CD4-positive, alpha-beta T cell treated with Interleukin-10 for 1 hour (primary cell): ENCODE results near the gene MYL4.
"Not testable (repeated sequence)": the region's sequence is repeated elsewhere in the genome, so short reads cannot be mapped to it uniquely, and the experiment has no call there.

Experiments
- DNase-seq: peaks from one replicate; pipeline ENCODE4 v3.0.0-alpha.2; 2020

Gene MYL4

DNA sequence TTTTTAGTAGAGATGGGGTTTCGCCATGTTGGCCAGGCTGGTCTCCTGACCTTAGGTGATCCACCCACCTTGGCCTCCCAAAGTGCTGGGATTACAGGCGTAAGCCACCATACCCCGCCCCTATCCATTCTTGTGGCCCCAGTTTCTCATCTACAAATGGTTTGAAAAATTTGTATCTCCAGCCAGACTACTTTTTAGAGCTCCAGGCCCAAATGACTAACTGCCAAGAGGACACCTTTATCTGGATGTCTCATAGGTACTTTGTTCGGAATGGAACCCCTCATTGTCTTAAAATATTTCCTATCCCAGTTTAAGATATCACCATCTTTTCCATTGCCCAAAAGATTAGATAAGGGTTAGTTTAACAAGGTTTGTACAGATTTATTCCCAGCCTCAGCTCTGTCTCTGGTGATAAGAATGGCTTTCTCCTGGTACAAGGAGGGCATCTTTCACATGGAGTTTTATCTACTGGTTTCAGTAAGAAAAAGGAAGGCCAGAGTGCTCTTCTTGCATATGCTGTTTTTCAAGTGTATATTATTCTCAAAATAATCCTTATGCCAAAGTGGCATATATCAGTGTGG, 15.1 kb upstream of the MYL4 start:
- no peak for DNase-seq

DNA sequence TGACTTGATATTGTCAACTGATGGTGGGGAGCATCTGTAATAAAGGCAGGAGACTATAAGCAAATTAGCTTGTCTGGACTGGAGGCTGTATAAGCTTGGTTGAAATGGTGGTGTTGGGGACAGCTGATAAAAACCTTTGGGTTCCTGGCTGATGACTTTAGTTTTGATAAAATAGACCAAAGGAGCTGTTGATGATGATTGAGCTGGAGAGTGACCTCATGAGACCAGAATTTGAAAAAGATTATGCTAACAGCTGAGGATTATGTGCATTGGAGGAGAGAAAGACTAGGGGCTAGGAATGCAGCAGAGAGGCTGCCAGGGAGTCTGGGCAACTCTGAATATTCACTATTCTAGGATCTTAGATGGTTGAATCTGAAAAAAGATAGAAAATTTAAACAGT, 11.3 kb upstream of the MYL4 start:
- DNase-seq, result no peak

DNA sequence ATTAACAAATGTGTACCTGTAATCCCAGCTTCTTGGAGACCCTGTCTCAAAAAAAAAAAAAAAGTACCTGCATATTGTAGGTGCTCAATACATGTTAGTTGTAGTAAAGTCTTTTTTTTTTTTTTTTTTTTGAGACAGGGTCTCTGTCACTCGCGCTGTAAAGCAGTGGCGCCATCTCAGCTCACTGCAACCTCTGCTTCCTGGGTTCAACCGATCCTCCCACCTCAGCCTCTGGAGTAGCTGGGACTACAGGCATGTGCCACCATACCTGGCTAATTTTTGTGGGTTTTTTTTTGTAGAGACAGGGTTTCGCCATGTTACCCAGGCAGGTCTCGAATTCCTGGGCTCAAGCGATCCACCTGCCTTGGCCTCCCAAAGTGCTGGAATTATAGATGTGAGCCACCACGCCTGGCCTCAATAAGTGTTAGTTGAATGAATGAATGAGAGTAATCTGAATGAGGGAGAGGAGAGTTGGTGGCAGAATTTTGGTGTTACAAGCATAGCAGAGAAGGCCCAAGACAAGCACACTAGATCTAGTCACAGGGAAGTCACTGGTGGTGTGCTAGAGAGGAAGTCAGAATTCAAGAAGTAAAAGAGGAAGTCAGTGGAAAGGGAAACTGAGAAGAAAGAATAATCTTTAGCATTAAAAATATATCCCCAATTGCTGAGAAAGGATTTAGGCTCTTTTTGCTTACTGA, 9.4 kb upstream of the MYL4 start:
- no peak for DNase-seq

DNA sequence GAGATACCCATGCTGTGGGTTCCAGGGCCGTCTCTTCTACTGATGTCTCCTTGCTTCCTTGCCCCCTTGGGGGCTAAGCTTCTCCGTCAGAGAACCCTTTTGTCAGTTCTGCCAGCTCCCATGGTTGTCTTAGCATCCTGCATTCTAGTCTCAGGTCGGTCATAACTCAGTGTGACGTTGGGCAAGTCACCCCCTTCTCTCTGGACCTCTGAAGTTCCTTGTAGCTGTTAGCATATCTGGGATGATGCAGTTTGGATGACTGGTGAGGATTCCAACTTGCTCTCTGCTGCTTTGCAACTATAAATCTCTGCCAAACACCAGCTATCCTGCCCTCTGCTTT, 8.9 kb upstream of the MYL4 start:
- DNase-seq, result no peak

DNA sequence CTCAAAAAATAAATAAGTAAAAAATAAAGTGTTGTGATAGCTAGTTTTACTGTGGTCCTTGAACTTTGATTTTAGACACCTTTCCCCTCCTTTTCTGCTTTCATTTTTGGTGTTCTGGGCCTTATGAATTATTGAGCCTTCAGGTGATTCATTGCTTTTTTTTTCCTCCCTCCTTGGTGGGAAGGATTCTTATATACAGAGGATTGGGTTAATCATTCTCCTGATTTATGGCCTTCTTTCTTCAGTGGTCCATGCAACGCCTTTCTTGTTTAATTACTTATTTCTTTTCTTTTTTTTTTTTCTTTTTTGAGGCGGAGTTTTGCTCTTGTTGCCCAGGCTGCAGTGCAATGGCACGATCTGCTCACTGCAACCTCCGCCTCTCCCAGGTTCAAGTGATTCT, 8.0 kb upstream of the MYL4 start:
- no peak for DNase-seq

DNA sequence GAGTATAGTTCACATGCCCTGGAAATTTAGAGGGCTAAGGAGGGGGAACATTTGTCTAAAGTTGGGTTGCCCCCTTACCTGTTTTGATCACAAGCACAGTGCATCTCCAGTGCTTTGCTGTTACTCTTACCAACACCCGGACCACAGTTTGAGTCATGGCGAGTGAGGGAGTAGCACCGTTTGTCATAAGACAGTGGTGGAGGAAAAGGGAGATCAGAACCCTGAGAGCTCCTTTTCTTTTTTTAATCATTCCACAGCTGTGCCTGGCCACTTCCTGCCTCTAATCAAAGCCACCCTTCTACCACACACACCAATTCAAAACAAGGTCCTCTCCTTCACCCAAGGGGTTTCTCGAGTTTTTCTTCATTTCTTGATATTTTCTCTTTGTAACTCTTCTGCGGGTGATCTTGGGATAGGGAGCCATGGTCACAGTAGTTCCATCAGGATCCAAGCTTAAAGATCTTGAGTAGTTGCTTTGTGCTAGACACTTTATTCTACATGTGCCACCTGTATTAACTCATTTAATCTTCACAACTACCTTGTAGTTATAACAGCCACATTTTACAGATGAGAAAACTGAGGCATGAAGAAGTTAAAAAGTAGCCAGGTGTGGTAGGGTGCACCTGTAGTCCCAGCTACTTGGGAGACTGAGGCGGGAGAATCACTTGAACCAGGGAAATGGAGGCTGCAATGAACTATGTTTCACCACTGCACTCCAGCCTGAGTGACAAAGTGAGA, 5.0 kb upstream of the MYL4 start:
- DNase-seq, result peak; percentile 61

DNA sequence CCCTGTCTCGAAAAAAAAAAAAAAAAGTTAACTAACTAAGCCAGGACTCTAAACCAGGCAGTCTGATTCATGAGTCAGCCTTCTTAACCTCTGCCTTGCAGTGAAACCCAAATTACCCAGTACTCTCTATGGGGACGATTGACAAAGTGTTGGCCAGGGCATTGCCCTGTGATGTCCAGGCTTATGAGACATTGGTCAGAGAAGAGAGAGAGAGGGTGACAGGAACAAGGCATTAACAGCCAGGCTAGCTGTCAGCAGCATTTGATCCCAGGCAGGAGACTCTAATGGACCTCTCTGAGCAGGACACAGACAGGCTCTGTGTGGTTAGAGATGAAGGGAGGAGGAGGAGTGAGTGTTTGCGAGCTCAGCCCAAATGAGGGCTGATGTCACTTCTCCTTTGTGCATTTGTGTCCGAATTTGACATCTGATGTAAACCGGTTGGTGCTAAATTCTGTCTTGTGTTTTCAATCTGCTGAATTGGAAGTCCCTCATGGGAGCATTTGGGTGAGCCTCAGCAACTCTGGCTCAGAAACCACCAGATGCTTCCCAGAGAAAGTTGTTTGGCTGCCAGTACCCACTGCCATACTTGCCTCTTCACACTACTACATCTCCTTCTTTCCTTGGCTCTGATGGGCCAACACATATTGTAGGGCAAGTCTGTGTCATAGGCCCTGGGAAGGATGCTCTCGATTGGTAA, 4.3 kb upstream of the MYL4 start:
- peak; percentile 52 for DNase-seq

DNA sequence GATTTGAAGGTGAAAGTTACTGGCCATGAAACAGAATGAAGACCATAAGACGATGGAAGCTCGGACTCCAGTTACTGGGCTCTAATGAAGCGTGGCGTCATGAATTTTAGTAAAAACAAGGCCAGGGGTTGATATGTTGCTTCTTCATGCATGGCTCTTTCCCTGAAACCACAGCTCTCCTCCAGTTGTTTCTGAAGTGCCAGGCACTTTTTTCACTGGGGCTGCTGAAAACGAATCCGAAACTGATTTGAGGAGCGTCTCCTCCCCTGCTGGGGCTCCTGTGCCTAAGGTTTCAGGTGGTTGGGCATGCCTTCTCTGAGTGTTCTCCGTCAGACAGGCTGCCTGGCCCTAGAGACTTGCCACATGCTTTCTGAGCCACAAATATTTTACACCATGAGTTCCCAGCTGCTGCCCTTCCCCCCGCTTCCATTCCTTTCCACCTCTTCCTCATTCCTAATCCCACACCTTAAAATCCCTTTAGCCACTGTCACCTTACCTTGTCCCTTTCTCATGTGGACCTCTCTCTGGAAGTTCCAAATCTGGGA, 3.7 kb upstream of the MYL4 start:
- DNase-seq, result peak; percentile 81

DNA sequence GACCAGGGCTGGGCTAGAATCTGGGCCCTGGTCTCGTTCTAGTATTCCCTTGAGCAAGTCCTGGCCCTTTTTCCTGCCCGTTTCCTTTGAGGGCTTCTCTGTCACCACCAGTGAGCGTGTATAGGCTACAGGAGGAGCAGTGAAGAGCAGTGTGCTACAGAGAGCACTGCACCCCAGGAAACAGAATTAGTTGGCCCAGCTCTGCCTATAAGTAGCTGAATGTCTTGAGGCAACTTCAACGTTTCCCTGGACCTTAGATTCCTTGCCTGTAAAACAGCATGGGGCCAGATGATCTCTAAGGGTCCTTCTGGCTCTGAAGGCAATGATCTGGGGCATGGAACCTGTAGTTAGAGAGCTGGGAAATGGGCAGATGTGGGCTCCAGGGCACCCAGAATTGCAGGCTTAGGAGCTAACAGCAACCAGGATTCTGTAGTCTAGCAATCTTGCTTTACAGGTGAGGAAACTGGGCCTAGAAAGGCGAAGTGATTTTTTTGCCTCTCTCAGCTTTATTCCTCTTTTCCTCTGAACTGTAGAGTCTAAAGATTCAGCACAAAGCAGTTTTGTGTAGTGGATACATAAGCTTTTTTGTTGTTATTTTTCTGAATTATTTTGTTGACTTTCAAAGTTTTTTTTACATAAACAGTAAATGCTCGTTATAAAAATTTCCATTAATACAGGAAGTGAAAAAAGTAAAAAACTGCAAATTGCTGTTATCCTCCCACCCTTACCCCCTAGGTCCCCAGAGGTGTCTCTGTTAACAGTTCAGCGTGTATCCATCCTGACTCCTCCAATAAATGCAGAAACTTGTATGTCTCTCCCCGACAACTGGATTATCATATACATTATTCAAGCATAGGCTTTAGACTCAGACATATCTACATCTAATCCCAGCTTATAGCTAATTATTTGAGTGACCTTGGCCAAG, 1.7 kb upstream of the MYL4 start:
- DNase-seq, result no peak

DNA sequence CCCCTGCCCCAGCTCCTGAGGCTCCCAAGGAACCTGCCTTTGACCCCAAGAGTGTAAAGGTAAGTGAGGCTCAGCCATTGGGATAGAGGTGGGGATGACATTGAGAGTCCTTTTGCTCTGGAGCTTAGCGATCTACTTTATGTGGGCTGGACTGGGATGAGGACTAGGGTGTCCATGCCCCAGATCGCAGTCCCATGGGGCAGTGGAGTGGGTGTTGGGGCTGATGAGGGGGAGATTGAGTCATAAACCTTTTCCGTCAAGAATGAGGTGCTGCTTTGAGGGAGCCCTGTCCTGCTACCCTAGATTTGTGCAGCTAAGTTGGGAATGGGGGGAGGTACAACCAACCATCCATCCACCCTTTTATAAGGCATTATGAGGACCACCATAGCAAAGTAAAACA, 351 bp downstream of the MYL4 start:
- DNase-seq, result no peak

DNA sequence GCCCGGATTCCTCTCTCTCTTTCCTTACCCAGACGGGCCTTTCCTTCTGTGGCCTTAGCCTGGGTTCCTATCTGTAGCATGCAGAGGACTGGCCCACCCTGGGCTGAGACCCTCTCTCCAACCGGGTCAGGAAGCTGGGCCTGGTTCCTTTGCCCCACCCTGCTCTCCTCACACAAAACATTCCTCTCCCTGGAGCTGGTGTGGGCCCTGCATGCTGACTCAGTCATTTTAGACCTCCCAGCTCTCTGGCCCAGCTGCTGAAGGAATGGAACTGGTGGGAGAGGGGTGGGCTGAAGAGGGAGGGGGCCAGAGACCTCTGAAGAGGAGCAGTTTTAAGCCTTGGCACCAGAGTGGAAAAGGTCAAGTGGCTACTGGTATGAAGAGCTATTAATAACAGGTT, 957 bp downstream of the MYL4 start:
- no peak for DNase-seq

DNA sequence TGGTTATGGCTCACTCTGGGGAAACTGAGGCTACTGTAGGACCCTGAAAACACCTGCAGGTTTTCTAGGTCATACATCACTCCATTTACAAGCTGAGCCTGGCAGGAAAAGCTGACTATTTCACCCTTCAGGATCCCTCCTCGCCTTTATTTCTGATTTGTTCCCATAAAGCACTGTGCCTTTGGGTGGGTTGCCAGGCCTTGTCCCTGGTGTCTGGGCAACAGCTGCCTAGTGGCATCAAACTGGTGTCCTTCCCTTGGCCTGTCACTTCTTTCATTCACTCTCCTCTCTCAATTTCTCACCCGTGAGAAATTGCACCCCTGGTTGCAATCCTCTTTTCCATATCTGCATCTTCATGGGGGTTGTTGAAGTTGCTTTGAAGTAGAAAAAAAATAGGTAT, 1.6 kb downstream of the MYL4 start:
- DNase-seq, result no peak

DNA sequence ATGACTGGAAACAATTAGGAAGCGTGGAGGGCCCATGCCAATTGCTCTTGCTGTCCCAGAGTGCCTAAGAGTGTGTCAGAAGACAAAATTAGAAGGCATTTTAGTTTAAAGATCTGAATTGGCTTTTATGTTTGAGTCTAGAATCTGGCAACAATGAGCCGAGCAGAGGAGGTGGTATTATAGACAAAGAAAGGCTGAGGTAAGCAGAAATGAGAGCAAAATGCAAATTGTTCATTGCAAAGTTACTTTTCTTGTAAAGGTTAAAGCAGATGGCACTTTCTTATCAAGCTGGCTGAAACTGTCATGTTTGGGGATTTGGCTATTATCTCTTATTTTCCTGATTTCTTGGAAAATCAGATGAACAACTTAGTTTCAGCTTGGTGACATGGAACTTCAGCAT, 3.3 kb downstream of the MYL4 start:
- DNase-seq, result no peak

DNA sequence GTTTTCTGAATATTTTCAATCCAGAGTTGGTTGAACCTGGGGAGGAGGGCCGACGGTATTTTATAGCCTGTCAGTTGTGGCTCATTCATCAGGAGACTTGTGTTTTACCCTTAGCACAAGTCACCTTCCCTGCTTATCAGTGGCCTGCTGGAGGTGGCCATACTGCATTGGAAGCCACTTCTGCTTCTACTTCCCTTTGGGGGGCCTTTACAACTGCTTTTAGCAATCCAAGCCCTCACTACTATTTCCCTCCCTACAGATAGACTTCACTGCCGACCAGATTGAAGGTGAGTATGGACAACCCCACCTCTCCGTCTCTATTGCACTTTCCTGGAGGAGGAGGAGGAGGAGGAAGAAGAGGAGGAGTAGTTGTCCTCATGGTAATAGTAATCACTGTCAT, 4.4 kb downstream of the MYL4 start:
- no peak for DNase-seq

DNA sequence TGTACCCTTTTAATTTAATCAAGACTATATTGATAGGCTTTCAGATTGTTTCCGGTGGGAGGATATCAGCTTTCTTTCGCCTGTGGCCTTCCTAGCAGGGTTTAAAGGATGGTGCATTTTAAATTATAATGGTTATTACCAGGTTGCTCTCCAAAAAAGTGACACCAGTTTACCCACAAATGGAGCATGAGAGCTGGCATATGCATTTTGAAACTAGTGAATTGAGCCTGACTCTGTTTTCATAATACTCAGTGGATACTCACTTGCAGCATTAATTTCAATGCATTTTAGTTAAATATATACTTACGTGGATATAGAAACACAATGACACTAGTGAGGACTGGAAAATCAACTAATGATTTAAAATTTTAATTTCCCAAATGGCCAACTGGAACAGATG, 5.8 kb downstream of the MYL4 start:
- DNase-seq, result no peak

DNA sequence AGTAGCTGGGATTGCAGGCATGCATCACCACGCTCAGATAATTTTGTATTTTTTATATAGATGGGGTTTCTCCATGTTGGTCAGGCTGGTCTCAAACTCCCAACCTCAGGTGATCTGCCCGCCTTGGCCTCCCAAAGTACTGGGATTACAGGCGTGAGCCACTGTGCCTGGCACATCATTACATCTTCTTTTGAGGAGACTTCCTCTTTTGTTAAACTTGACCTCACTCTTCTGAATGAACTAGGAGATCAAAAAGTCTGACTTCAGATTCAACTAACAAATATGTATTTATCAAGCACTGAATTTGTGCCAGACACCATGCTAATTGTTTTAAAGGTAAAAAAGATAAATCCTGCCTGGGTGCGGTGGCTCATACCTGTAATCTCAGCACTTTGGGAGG, 7.7 kb downstream of the MYL4 start:
- not testable (repeated sequence) for DNase-seq

DNA sequence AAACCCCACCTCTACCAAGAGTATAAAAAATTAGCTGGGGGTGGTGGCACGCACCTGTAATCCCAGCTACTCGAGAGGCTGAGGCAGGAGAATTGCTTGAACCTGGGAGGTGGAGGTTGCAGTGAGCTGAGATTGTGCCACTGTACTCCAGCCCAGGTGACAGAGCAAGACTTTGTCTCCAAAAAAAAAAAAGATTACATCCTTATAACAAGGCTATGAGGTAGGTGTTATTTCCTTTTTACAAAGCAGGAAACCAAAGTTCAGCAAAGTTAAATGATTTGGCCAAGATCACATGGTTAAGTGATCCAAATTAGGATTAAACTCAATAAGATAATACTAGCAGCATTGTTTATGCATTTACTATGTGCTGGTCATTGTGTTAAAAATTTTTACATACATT, 8.1 kb downstream of the MYL4 start:
- peak; percentile 56 for DNase-seq

DNA sequence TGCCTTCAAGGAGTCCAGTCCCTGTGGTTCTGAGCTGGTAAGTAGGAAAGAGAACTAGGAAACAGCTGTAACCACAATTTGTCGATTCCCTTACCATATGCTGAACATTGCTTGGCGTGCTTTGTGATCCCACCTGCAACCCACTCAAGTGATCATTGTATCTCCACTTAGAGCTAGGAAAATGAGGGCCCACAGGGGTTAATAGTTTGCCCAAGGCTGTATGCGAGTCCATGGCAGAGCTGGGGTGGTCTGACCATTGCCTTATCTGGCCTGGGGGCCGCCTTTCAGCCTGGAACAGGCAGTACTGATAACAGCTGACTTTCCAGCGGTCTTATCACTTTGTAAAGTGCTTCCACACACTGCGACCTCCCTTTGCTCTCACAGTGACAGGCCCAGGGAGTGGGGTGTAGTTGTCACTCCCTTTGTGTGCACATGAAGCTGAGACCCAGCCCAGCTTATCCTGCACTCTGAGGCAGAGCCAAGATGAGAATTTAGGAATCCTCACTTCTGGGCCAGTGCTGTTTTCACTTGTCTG, 9.8 kb downstream of the MYL4 start:
- DNase-seq, result no peak

DNA sequence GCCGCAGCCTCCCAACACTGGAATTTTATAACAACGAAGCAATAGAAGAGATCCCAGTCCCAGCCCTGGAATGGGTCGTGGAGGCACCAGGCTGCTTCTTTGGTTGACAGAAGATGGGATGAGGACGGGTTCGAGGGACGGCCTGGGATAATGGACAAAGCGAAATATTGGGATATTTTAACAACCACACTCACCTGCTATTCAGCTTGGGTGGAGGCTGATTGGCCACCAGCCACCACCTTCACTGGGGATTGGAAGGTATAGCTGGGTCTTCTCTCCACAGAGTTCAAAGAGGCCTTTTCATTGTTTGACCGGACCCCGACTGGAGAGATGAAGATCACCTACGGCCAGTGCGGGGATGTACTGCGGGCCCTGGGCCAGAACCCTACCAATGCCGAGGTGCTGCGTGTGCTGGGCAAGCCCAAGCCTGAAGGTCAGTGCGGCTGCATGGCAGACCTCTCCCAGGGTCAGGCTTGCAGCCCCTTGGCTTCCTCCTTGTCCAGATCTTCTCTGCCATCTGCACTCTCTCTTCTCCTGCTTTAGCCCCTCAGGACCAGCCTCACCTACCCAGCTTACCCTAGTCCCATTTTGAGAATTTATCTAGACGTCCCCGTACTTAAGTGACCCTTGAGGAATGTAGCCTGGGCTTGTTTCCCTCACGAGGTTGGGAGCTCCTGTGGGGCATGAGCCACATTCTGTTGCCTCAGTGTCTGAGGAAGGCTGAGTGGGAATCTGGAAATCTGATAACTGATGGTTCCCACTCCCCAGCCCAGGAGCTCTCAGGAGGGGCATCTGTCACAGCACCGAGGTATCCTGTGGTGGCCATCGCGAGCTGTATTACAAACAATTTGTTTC, 10.7 kb downstream of the MYL4 start:
- DNase-seq, result no peak

DNA sequence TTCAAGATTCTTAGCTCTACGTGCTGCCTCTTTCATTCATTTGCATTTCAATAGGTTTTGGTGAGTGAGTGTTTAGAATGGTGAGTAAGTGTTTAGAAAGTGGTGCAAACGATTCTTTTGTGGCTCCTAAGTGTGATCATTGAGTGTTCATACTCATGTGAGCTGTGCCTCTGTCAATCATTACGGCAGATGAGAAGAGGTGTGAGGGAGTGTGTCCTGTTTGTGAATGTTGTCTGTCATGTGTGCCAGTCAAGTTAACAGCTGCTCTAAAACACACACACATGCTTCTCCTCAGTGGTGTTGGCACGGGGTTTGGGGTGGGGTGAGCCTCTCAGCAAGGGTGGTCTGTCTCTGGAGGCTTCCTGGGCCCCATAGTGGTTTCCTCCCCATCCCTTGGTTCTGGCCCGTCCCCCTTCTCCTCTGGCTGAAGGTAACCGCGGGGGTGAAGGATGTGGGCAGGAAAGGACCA, 11.4 kb downstream of the MYL4 start:
- peak; percentile 45 for DNase-seq

DNA sequence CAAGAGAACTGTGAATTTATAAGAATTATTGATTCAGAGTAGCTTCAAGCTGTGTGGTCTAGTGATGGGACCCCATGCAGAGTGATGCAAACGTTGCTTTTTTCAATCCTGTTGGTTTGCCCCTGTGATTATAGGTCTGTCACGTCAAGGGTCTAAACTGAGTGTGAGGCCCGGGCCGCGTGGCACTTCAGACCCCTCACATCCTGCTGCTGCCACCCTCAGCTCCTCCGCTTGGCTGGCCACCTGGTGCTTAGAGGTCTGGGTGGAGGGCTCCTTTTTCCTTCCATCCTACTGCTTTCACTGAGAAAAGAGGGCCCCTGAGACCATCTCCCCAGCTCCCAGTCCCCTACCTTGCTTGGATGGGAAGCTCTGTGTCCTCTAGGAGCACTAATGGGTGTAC, 12.0 kb downstream of the MYL4 start:
- DNase-seq, result no peak
